K562 (cell line): ENCODE results near the gene OR1N2. TPM values are rescaled to one million over a fixed set of nuclear protein-coding genes. Genes with fewer than 3 reads are reported as not detected.
A peak's percentile ranks its signal among the peaks of the same experiment; 100 is the strongest.

ENCODE experiments used
- DACH1 ChIP-seq: fragments of 450-650 bp; IDR thresholded peaks from 2 replicates; pipeline ENCODE4 v1.6.1; 2018; ENCODE audit not compliant: partially characterized antibody
- EHMT2 ChIP-seq: fragments of 450-650 bp; IDR thresholded peaks from 2 replicates; pipeline ENCODE4 v1.6.1; 2018; ENCODE audit warnings: antibody characterized with exemption
- HDAC1 ChIP-seq, 2 experiments: fragments of 450-650 bp; IDR thresholded peaks; 2 replicates each; pipeline ENCODE4 v1.6.1; 2016 to 2017; ENCODE audit warnings: inconsistent platforms in 1 of 2, mild to moderate bottlenecking in 1 of 2, moderate library complexity in 1 of 2
- OTX1 ChIP-seq: fragments of 450-650 bp; formaldehyde crosslinking; IDR thresholded peaks from 2 replicates; pipeline ENCODE4 v1.4.0; 2022; ENCODE audit warnings: mild to moderate bottlenecking
- RB1 ChIP-seq: fragments of 450-650 bp; IDR thresholded peaks from 2 replicates; pipeline ENCODE4 v1.6.1; 2017; ENCODE audit warnings: low read depth, mild to moderate bottlenecking
- TAF9B ChIP-seq: fragments of 450-650 bp; IDR thresholded peaks from 2 replicates; pipeline ENCODE4 v1.6.1; 2018; ENCODE audit warnings: mild to moderate bottlenecking; ENCODE audit not compliant: partially characterized antibody
- TCF7L2 ChIP-seq: fragments of 150-350 bp; IDR thresholded peaks from 2 replicates; pipeline ENCODE4 v1.6.1; 2016; ENCODE audit warnings: low read depth, mild to moderate bottlenecking, low read length, moderate library complexity
- XRCC4 ChIP-seq: IDR thresholded peaks from one replicate; pipeline ENCODE4 v1.6.1; 2011; ENCODE audit not compliant: insufficient read depth, insufficient read length; ENCODE audit errors: extremely low read depth
- ZC3H4 ChIP-seq: sonication (generic); formaldehyde crosslinking; IDR thresholded peaks from 2 replicates; pipeline ENCODE4 v1.9.0; 2021; ENCODE audit warnings: missing genetic modification reagents, borderline replicate concordance
- ZEB2 ChIP-seq: fragments of 450-650 bp; IDR thresholded peaks from 2 replicates; pipeline ENCODE4 v1.6.1; 2016
- ZNF212 ChIP-seq: fragments of 450-650 bp; formaldehyde crosslinking; IDR thresholded peaks from 2 replicates; pipeline ENCODE4 v1.4.0; 2020; ENCODE audit warnings: mild to moderate bottlenecking
- ZNF408 ChIP-seq: fragments of 250-450 bp; sonication (Bioruptor Pico); IDR thresholded peaks from 2 replicates; pipeline ENCODE4 v1.4.0; 2020; ENCODE audit warnings: low read depth, mild to moderate bottlenecking, moderate library complexity
- ZNF589 ChIP-seq: fragments of 200-800 bp; sonication (Bioruptor generic); IDR thresholded peaks from 2 replicates; pipeline ENCODE4 v1.6.1; 2016; ENCODE audit warnings: low read depth, missing genetic modification characterization, missing compliant biosample characterization
- polyA plus RNA-seq, 8 experiments: library from polyadenylated mRNA; depleted of rRNA in 4 of 8; stranded (reverse) in 5 of 8; unstranded in 3 of 8; fragments of >200 nt; fragmentation: Nextera tagmentation in 2 of 8; fragmentation: Illumina TruSeq in 1 of 8; extraction: Ambion mirVana in 2 of 8; extraction: Trizol in 1 of 8; gene quantifications; 2 replicates each; pipeline versions ENCODE4 v1.2.1 to v1.2.3, GENCODE V29; 2011 to 2014; ENCODE audit warnings: inconsistent platforms in 1 of 8, missing spikeins in 1 of 8
- total RNA-seq, 7 experiments: library from RNA; depleted of rRNA in 6 of 7; stranded (reverse); fragments of >200 nt in 6 of 7; fragmentation: Illumina TruSeq in 2 of 7; extraction: Trizol in 2 of 7; gene quantifications; 2 replicates each; pipeline versions ENCODE4 v1.2.1 to v1.2.3, GENCODE V29; 2011 to 2021; ENCODE audit warnings: low replicate concordance in 1 of 7
- TF ChIP-seq, protein P1 (sequence below), 2 experiments: fragments of 450-650 bp; IDR thresholded peaks; 2 replicates each; pipeline ENCODE4 v1.6.1; 2016; ENCODE audit warnings: mild to moderate bottlenecking in 2 of 2, borderline replicate concordance in 1 of 2, low read depth in 1 of 2, moderate library complexity in 1 of 2
- TF ChIP-seq, protein P2 (sequence below): fragments of 250-450 bp; sonication (Bioruptor Pico); IDR thresholded peaks from 2 replicates; pipeline ENCODE4 v1.4.0; 2020
- TF ChIP-seq, protein P3 (sequence below): fragments of 450-650 bp; IDR thresholded peaks from 2 replicates; pipeline ENCODE4 v1.6.1; 2016; ENCODE audit warnings: mild to moderate bottlenecking

OR1N2 gene
- total and polyA plus RNA-seq, 9 of the 15 experiments (the other 6 are each of a cell fraction or from before 2014, with no cell fraction given) = not detected

DNA sequence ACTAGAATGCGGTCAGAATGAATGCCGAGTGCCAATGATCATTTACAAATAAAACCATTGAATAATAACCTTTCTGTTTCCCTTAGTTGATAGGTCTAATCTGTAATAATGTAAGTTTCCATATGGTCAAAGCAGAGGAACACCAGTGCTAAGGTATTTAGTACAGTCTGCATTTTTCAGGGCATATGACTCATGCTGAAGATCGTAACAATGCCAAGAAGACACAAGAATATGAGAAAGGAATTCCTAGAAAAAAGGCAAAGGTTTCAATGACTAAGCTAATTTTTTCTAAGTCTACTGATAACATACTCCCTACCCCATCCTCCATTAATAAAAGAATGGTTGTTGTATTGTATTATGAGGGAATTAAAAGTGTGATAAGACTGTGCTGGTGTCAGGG lies 27.4 kb downstream of the OR1N2 start (continued):
- TF ChIP-seq EHMT2 (peak; percentile 79; the same call in 1 of the 2 replicates), DACH1 (peak; percentile 37), HDAC1 (IDR thresholded peaks at IDR 0.05) (peak in 1 of 2 experiments; percentile 16; a peak in 1 of 4 replicates), XRCC4 (no peak), ZC3H4 (CRISPR knock-in tag) (no peak), RB1 (no peak), TCF7L2 (no peak), ZEB2 (peak; percentile 88), ZNF589 (CRISPR knock-in tag) (no peak), OTX1 (CRISPR knock-in tag) (no peak), ZNF408 (CRISPR knock-in tag) (no peak), ZNF212 (CRISPR knock-in tag) (no peak), TAF9B (peak; percentile 56)
- TF ChIP-seq, protein P1, sequence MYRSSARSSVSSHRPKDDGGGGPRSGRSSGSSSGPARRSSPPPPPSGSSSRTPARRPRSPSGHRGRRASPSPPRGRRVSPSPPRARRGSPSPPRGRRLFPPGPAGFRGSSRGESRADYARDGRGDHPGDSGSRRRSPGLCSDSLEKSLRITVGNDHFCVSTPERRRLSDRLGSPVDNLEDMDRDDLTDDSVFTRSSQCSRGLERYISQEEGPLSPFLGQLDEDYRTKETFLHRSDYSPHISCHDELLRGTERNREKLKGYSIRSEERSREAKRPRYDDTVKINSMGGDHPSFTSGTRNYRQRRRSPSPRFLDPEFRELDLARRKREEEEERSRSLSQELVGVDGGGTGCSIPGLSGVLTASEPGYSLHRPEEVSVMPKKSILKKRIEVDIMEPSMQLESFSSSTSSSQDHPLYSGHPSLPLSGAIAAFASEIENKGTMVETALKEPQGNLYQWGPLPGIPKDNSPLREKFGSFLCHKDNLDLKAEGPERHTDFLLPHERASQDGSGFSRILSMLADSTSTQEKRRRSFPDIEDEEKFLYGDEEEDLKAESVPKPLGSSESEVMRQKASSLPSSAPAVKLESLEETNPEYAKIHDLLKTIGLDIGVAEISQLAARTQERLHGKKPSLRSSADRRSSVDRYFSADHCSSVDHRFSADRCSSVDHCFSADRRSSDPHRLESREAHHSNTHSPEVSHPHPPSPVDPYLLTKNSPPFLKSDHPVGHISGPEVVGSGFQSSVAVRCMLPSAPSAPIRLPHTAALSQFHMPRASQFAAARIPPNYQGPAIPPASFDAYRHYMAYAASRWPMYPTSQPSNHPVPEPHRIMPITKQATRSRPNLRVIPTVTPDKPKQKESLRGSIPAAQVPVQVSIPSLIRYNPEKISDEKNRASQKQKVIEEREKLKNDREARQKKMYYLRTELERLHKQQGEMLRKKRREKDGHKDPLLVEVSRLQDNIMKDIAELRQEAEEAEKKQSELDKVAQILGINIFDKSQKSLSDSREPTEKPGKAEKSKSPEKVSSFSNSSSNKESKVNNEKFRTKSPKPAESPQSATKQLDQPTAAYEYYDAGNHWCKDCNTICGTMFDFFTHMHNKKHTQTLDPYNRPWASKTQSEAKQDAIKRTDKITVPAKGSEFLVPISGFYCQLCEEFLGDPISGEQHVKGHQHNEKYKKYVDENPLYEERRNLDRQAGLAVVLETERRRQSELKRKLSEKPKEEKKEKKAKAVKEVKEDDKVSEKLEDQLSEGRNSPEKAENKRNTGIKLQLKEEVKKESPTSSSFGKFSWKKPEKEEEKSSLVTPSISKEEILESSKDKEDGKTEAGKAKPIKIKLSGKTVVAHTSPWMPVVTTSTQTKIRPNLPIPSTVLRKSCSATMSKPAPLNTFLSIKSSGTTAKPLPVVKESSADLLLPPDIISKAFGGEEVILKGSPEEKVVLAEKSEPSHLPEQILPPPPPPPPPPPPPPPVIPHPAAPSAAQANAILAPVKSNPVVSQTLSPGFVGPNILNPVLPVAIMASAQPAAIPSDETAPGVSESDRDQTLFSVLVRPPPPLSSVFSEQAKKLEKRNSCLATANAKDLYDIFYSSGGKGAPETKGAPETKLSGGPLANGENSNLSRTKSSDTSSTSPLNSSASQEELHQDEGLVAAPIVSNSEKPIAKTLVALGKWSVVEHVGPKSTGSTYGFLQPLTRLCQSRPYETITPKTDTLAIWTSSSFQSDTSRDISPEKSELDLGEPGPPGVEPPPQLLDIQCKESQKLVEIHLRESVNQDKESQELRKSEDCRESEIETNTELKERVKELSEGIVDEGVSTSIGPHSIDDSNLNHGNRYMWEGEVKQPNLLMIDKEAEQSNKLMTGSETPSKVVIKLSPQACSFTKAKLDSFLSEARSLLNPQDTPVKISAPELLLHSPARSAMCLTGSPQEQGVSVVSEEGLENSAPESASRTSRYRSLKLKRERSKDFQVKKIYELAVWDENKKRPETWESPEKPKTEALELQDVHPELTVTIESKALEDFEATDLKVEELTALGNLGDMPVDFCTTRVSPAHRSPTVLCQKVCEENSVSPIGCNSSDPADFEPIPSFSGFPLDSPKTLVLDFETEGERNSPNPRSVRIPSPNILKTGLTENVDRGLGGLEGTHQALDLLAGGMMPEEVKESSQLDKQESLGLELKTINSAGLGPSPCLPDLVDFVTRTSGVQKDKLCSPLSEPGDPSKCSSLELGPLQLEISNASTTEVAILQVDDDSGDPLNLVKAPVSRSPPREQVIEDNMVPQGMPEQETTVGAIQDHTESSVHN (IDR thresholded peaks at IDR 0.05; ENCODE audit: borderline replicate concordance in 1 of 2, low read depth in 1 of 2) = no peak
- TF ChIP-seq, protein P2, sequence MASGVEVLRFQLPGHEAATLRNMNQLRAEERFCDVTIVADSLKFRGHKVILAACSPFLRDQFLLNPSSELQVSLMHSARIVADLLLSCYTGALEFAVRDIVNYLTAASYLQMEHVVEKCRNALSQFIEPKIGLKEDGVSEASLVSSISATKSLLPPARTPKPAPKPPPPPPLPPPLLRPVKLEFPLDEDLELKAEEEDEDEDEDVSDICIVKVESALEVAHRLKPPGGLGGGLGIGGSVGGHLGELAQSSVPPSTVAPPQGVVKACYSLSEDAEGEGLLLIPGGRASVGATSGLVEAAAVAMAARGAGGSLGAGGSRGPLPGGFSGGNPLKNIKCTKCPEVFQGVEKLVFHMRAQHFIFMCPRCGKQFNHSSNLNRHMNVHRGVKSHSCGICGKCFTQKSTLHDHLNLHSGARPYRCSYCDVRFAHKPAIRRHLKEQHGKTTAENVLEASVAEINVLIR (CRISPR knock-in tag) = no peak
- TF ChIP-seq, protein P3, sequence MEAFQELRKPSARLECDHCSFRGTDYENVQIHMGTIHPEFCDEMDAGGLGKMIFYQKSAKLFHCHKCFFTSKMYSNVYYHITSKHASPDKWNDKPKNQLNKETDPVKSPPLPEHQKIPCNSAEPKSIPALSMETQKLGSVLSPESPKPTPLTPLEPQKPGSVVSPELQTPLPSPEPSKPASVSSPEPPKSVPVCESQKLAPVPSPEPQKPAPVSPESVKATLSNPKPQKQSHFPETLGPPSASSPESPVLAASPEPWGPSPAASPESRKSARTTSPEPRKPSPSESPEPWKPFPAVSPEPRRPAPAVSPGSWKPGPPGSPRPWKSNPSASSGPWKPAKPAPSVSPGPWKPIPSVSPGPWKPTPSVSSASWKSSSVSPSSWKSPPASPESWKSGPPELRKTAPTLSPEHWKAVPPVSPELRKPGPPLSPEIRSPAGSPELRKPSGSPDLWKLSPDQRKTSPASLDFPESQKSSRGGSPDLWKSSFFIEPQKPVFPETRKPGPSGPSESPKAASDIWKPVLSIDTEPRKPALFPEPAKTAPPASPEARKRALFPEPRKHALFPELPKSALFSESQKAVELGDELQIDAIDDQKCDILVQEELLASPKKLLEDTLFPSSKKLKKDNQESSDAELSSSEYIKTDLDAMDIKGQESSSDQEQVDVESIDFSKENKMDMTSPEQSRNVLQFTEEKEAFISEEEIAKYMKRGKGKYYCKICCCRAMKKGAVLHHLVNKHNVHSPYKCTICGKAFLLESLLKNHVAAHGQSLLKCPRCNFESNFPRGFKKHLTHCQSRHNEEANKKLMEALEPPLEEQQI = peak; percentile 87
